GM23338 (cell line): ENCODE data around the gene GDF7. TPM values are rescaled to one million over a fixed set of nuclear protein-coding genes. Genes with fewer than 3 reads are reported as not detected.

ENCODE experiments used
- ATAC-seq: fragments of 200-7000 bp; cut with Tn5 transposase; 3 replicates; pipeline ENCODE4 v1.9.1; 2020
- DNase-seq: peaks from one replicate; pipeline ENCODE4 v3.0.0-alpha.2; 2015; ENCODE audit warnings: low spot score
- H2AFZ ChIP-seq: fragments of 200-600 bp; sonication (generic); 2 replicates; pipeline ENCODE4 v1.8.0; 2016; ENCODE audit warnings: antibody characterized with exemption, mild to moderate bottlenecking, moderate library complexity
- H3F3A ChIP-seq: fragments of 200-600 bp; sonication (generic); replicated peaks from 2 replicates; pipeline ENCODE4 v1.8.0; 2017; ENCODE audit warnings: antibody characterized with exemption, mixed run types, low read depth
- H3K27ac ChIP-seq: fragments of 200-600 bp; sonication (generic); 2 replicates; pipeline ENCODE4 v1.6.1; 2016; ENCODE audit warnings: low read depth
- H3K27me3 ChIP-seq: fragments of 200-600 bp; sonication (generic); 2 replicates; pipeline ENCODE4 v1.8.0; 2016; ENCODE audit warnings: mild to moderate bottlenecking, mixed run types, moderate library complexity; ENCODE audit not compliant: insufficient read depth
- H3K36me3 ChIP-seq: fragments of 200-600 bp; sonication (generic); 2 replicates; pipeline ENCODE4 v1.8.0; 2016; ENCODE audit warnings: mild to moderate bottlenecking; ENCODE audit not compliant: insufficient read depth
- H3K4me1 ChIP-seq: fragments of 200-600 bp; sonication (generic); 2 replicates; pipeline ENCODE4 v1.8.0; 2016; ENCODE audit warnings: mild to moderate bottlenecking, moderate library complexity; ENCODE audit not compliant: insufficient read depth
- H3K4me2 ChIP-seq: fragments of 200-600 bp; sonication (generic); 2 replicates; pipeline ENCODE4 v1.7.1; 2017; ENCODE audit warnings: mixed run types
- H3K4me3 ChIP-seq: fragments of 200-600 bp; sonication (generic); 2 replicates; pipeline ENCODE4 v1.6.1; 2016; ENCODE audit warnings: mixed run types
- H3K79me2 ChIP-seq: fragments of 200-600 bp; sonication (generic); replicated peaks from 2 replicates; pipeline ENCODE4 v1.8.0; 2017; ENCODE audit warnings: mild to moderate bottlenecking; ENCODE audit not compliant: insufficient read depth
- H3K9me2 ChIP-seq: fragments of 200-600 bp; sonication (generic); 2 replicates; pipeline ENCODE4 v1.8.0; 2017; ENCODE audit not compliant: insufficient read depth
- H4K20me1 ChIP-seq: fragments of 200-600 bp; sonication (generic); replicated peaks from 2 replicates; pipeline ENCODE4 v1.8.0; 2017; ENCODE audit warnings: mild to moderate bottlenecking; ENCODE audit not compliant: insufficient read depth
- H3K27ac Mint-ChIP-seq: 2 replicates; pipeline ENCODE4 v1.8.0; 2020; ENCODE audit warnings: inconsistent platforms, mild to moderate bottlenecking, moderate library complexity, mixed read lengths
- H3K27me3 Mint-ChIP-seq: 3 replicates; pipeline ENCODE4 v1.8.0; 2022; ENCODE audit warnings: low read depth, mild to moderate bottlenecking, moderate library complexity, mixed read lengths, inconsistent platforms; ENCODE audit not compliant: insufficient read depth, poor library complexity
- H3K36me3 Mint-ChIP-seq: 3 replicates; pipeline ENCODE4 v1.8.0; 2021; ENCODE audit warnings: low read depth, mild to moderate bottlenecking, inconsistent platforms, moderate library complexity, mixed read lengths
- H3K4me1 Mint-ChIP-seq: 3 replicates; pipeline ENCODE4 v1.8.0; 2020; ENCODE audit warnings: mild to moderate bottlenecking, inconsistent platforms, mixed read lengths
- H3K4me3 Mint-ChIP-seq: 3 replicates; pipeline ENCODE4 v1.8.0; 2021; ENCODE audit warnings: moderate library complexity, mild to moderate bottlenecking, inconsistent platforms, mixed read lengths
- H3K9me3 Mint-ChIP-seq: 3 replicates; pipeline ENCODE4 v1.8.0; 2020; ENCODE audit warnings: moderate library complexity, mild to moderate bottlenecking, inconsistent platforms, mixed read lengths
- CREB1 ChIP-seq: fragments of 250-450 bp; sonication (Bioruptor Pico); IDR thresholded peaks from 2 replicates; pipeline ENCODE4 v1.5.0; 2020; ENCODE audit warnings: low read depth, mild to moderate bottlenecking, moderate library complexity
- CTCF ChIP-seq, 2 experiments: fragments of 200-600 bp in 1 of 2; sonication (generic) in 1 of 2; conservative IDR thresholded peaks; 2 replicates each; pipeline versions ENCODE4 v1.5.1 to v1.6.1; 2016 to 2017; ENCODE audit warnings: antibody characterized with exemption in 2 of 2, low read depth in 2 of 2, mild to moderate bottlenecking in 2 of 2, moderate library complexity in 1 of 2
- EZH2 ChIP-seq: fragments of 200-600 bp; sonication (generic); IDR thresholded peaks from one replicate; pipeline ENCODE4 v1.8.0; 2017; ENCODE audit warnings: antibody characterized with exemption, mild to moderate bottlenecking, low read depth; ENCODE audit not compliant: unreplicated experiment
- EZH2phosphoT487 ChIP-seq: fragments of 200-600 bp; sonication (generic); IDR thresholded peaks from one replicate; pipeline ENCODE4 v1.8.1; 2018; ENCODE audit warnings: antibody characterized with exemption; ENCODE audit not compliant: unreplicated experiment
- JUNB ChIP-seq: IDR thresholded peaks from one replicate; pipeline ENCODE4 v1.6.1; 2016; ENCODE audit warnings: antibody characterized with exemption; ENCODE audit not compliant: unreplicated experiment
- NANOG ChIP-seq: IDR thresholded peaks from 2 replicates; pipeline ENCODE4 v1.6.1; 2016; ENCODE audit warnings: antibody characterized with exemption, borderline replicate concordance
- POLR2AphosphoS5 ChIP-seq: IDR thresholded peaks from 2 replicates; pipeline ENCODE4 v1.6.1; 2016; ENCODE audit warnings: antibody characterized with exemption, low read depth
- REST ChIP-seq: IDR thresholded peaks from one replicate; pipeline ENCODE4 v1.6.1; 2018; ENCODE audit warnings: antibody characterized with exemption; ENCODE audit not compliant: unreplicated experiment
- STAT1 ChIP-seq: IDR thresholded peaks from one replicate; pipeline ENCODE4 v1.6.1; 2016; ENCODE audit warnings: antibody characterized with exemption; ENCODE audit not compliant: unreplicated experiment
- ZNF114 ChIP-seq: fragments of 250-450 bp; sonication (Bioruptor Pico); IDR thresholded peaks from 2 replicates; pipeline ENCODE4 v1.5.0; 2020; ENCODE audit warnings: mild to moderate bottlenecking, moderate library complexity
- ZNF331 ChIP-seq: fragments of 250-450 bp; sonication (Bioruptor Pico); IDR thresholded peaks from 2 replicates; pipeline ENCODE4 v1.5.0; 2020; ENCODE audit warnings: low read depth, mild to moderate bottlenecking, moderate library complexity
- ZNF462 ChIP-seq: fragments of 250-450 bp; sonication (Bioruptor Pico); IDR thresholded peaks from 2 replicates; pipeline ENCODE4 v1.5.0; 2020; ENCODE audit warnings: mild to moderate bottlenecking, moderate library complexity
- polyA plus RNA-seq: library from polyadenylated mRNA; unstranded; fragments of >200 nt; fragmentation: Nextera tagmentation; extraction: Ambion mirVana; gene quantifications from 2 replicates; pipeline ENCODE4 v1.2.1, GENCODE V29; 2016
- total RNA-seq: library from RNA; depleted of rRNA; stranded (reverse); fragments of >200 nt; shearing (Covaris generic); gene quantifications from 2 replicates; pipeline ENCODE4 v1.2.3, GENCODE V29; 2014
- TF ChIP-seq, protein P1 (sequence below): IDR thresholded peaks from 2 replicates; pipeline ENCODE4 v1.6.1; 2016; ENCODE audit warnings: antibody characterized with exemption

The GDF7 gene
- total and polyA plus RNA-seq, 2 experiments from 2014 or later: 0.19 to 0.52 TPM

GRCh38 chr2:20648831-20649230 is 18.1 kb upstream of the GDF7 start:
- H3K36me3 ChIP-seq: no peaks in the 10 kb centered on the region
- H3K4me2 ChIP-seq: no peak overlapping the region
- no peak overlapping the region for H3K27ac ChIP-seq
- DNase-seq (no peak), ATAC-seq (no peak)
- Mint-ChIP-seq H3K36me3 (no peaks in the 10 kb centered on the region; the same call in 1 of the 3 replicates), H3K4me1 (peaks cover 26% of the 10 kb centered on the region), H3K27ac (no peak overlapping the region), H3K9me3 (no peaks in the 10 kb centered on the region; the same call in 2 of the 3 replicates), H3K4me3 (no peak overlapping the region; the same call in 2 of the 3 replicates), H3K27me3 (peaks cover 20% of the 10 kb centered on the region)
- H3K4me1 ChIP-seq: peaks cover 14% of the 10 kb centered on the region
- H3F3A ChIP-seq: no peaks in the 10 kb centered on the region
- H3K4me3 ChIP-seq: no peak overlapping the region
- no peak overlapping the region for H2AFZ ChIP-seq
- no peak for TF ChIP-seq STAT1
- no peak for TF ChIP-seq JUNB
- no peak for TF ChIP-seq ZNF114 (CRISPR knock-in tag)
- TF ChIP-seq EZH2phosphoT487: no peak
- TF ChIP-seq, protein P1, sequence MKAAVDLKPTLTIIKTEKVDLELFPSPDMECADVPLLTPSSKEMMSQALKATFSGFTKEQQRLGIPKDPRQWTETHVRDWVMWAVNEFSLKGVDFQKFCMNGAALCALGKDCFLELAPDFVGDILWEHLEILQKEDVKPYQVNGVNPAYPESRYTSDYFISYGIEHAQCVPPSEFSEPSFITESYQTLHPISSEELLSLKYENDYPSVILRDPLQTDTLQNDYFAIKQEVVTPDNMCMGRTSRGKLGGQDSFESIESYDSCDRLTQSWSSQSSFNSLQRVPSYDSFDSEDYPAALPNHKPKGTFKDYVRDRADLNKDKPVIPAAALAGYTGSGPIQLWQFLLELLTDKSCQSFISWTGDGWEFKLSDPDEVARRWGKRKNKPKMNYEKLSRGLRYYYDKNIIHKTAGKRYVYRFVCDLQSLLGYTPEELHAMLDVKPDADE: no peak
- TF ChIP-seq NANOG: no peak
- TF ChIP-seq POLR2AphosphoS5: no peak
- TF ChIP-seq CREB1 (CRISPR knock-in tag): no peak
- TF ChIP-seq REST: no peak
- no peak for TF ChIP-seq ZNF331
- TF ChIP-seq EZH2: no peak
- TF ChIP-seq ZNF462 (CRISPR knock-in tag): no peak
- TF ChIP-seq CTCF (conservative IDR thresholded peaks at IDR 0.05; ENCODE audit: low read depth in 2 of 2): no peak
- H3K79me2 ChIP-seq: no peaks in the 10 kb centered on the region
- H4K20me1 ChIP-seq: no peaks in the 10 kb centered on the region
- peaks cover 10% of the 10 kb centered on the region; the same call in 1 of the 2 replicates for H3K27me3 ChIP-seq
- no peaks in the 10 kb centered on the region for H3K9me2 ChIP-seq
